ENCODE measurements around the gene VASP. TPM values are rescaled to one million over a fixed set of nuclear protein-coding genes. Genes with fewer than 3 reads are reported as not detected.

Gene VASP
- total RNA-seq, 4 donors from 2014 or later = 140 to 246 (median 167) TPM

GRCh38 chr19:45500918-45501729, 6.2 kb upstream of the VASP start:
- Histone ChIP-seq H3K4me3 (no peak overlapping the region), H3K27me3 (peaks cover 41% of the 10 kb centered on the region), H3K4me1 (peaks cover 0 to 42% (median 26%) of the 10 kb centered on the region in 3 donors), H3K36me3 (no peaks in the 10 kb centered on the region), H3K9me3 (no peaks in the 10 kb centered on the region), H3K27ac (no peak overlapping the region)
- no peak for ATAC-seq
- 79 to 88% methylated on average over 4 of the region's 8 CpGs for WGBS, 2 donors (ENCODE audit: low coverage in 1 of 2)
- TF ChIP-seq EP300 (IDR thresholded peaks at IDR 0.05) = no peak
- TF ChIP-seq POLR2A (IDR thresholded peaks at IDR 0.05) = no peak
- no peak for TF ChIP-seq POLR2AphosphoS5 (IDR thresholded peaks at IDR 0.05)
- TF ChIP-seq CTCF (IDR thresholded peaks at IDR 0.05) = no peak

DNA sequence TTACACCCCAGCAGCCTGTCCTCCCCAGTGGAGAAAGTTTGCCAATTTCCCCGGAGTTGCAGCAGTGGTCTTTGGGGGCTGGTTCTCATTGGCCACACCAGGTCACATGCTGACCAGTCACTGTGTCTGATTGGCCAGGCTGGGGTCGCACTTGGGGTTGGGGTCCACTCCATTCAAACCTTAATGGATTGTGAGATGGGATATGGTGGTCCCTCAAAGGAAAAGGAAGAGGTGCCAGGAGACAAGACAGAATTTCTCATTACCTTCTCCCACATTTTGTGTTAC, 5.6 kb upstream of the VASP start:
- no peaks in the 10 kb centered on the region for H3K9me3 ChIP-seq
- no peak for ATAC-seq
- H3K36me3 ChIP-seq = no peaks in the 10 kb centered on the region
- peaks cover 0 to 42% (median 21%) of the 10 kb centered on the region in 3 donors for H3K4me1 ChIP-seq
- H3K4me3 ChIP-seq = no peak overlapping the region
- WGBS, 2 donors (ENCODE audit: low coverage in 1 of 2) = 57% methylated on average over 1 of the region's 2 CpGs; no CpG with 5 or more reads in 1 of the 2 donors
- peaks cover 41% of the 10 kb centered on the region for H3K27me3 ChIP-seq
- TF ChIP-seq POLR2AphosphoS5 (IDR thresholded peaks at IDR 0.05) = no peak
- TF ChIP-seq EP300 (IDR thresholded peaks at IDR 0.05) = no peak
- TF ChIP-seq CTCF (IDR thresholded peaks at IDR 0.05) = no peak
- no peak for TF ChIP-seq POLR2A (IDR thresholded peaks at IDR 0.05)
- H3K27ac ChIP-seq = no peak overlapping the region

- Histone ChIP-seq H3K27ac (no peak overlapping the region), H3K27me3 (peaks cover 39% of the 10 kb centered on the region), H3K9me3 (no peaks in the 10 kb centered on the region), H3K4me1 (peaks cover 0 to 39% (median 21%) of the 10 kb centered on the region in 3 donors), H3K4me3 (no peak overlapping the region), H3K36me3 (no peaks in the 10 kb centered on the region)
- no peak for ATAC-seq
- TF ChIP-seq POLR2AphosphoS5 (IDR thresholded peaks at IDR 0.05) (no peak), EP300 (IDR thresholded peaks at IDR 0.05) (no peak), POLR2A (IDR thresholded peaks at IDR 0.05) (no peak), CTCF (IDR thresholded peaks at IDR 0.05) (no peak)
- WGBS, 2 donors (ENCODE audit: low coverage in 1 of 2) = 66 to 73% methylated on average over 3 to 4 of the region's 5 CpGs
These were observed 5.2 kb upstream of the VASP start for GRCh38 chr19:45502111-45502510.

DNA sequence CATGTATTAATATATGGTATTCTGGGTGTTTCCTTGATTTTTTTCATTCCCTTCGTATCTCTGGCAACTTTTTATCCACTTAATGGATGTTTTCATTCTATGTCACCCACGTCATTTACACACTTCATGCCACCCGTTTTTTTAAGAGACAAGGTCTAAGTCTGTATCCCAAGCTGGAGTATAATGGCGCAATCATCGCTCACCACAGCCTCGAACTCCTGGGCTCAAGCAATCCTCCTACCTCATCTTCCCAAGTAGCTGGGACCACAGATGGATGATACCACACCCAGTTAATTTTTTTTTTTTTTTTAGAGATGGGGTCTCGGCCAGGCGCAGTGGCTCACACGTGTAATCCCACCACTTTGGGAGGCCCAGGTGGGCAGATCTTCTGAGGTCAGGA, 3.4 kb upstream of the VASP start:
- Histone ChIP-seq H3K4me1 (peaks cover 0 to 21% (median 6%) of the 10 kb centered on the region in 3 donors), H3K27me3 (peaks cover 21% of the 10 kb centered on the region), H3K4me3 (no peak overlapping the region), H3K36me3 (no peaks in the 10 kb centered on the region), H3K27ac (no peak overlapping the region), H3K9me3 (no peaks in the 10 kb centered on the region)
- WGBS, 2 donors (ENCODE audit: low coverage in 1 of 2) = 71 to 86% methylated on average over 5 to 7 of the region's 9 CpGs
- TF ChIP-seq CTCF (IDR thresholded peaks at IDR 0.05) (no peak), EP300 (IDR thresholded peaks at IDR 0.05) (no peak), POLR2A (IDR thresholded peaks at IDR 0.05) (no peak), POLR2AphosphoS5 (IDR thresholded peaks at IDR 0.05) (no peak)
- ATAC-seq = no peak

Measured in gastroesophageal sphincter (tissue), 4 donors.